HL-60 (cell line): ENCODE measurements around the gene FBXW4.

ENCODE experiments used
- DNase-seq, 2 experiments: peaks; one replicate each; pipeline ENCODE4 v3.0.0-alpha.2; 2010 to 2020; ENCODE audit warnings: low read depth in 1 of 2, low spot score in 1 of 2
- H3K27ac ChIP-seq: fragments of 250-450 bp; sonication (Bioruptor Pico); replicated peaks from 2 replicates; pipeline ENCODE4 v1.5.1; 2020; ENCODE audit warnings: mild to moderate bottlenecking, moderate library complexity
- H3K27me3 ChIP-seq: fragments of 250-450 bp; sonication (Bioruptor Pico); 2 replicates; pipeline ENCODE4 v1.5.1; 2021; ENCODE audit warnings: mild to moderate bottlenecking, moderate library complexity; ENCODE audit not compliant: insufficient read depth, poor library complexity, severe bottlenecking
- H3K4me3 ChIP-seq: replicated peaks from 2 replicates; pipeline ENCODE4 v1.5.1; 2011; ENCODE audit warnings: mild to moderate bottlenecking, control low read depth, low read length; ENCODE audit not compliant: insufficient read depth
- GABPA ChIP-seq: IDR thresholded peaks from 2 replicates; pipeline ENCODE4 v1.6.1; 2012; ENCODE audit warnings: low read depth
- POLR2AphosphoS5 ChIP-seq: IDR thresholded peaks from 2 replicates; pipeline ENCODE4 v1.6.1; 2012; ENCODE audit warnings: low read depth
- SPI1 ChIP-seq: IDR thresholded peaks from 2 replicates; pipeline ENCODE4 v1.6.1; 2012; ENCODE audit warnings: low read depth, mild to moderate bottlenecking, borderline replicate concordance
- TF ChIP-seq, protein P1 (sequence below): IDR thresholded peaks from 2 replicates; pipeline ENCODE4 v1.6.1; 2012; ENCODE audit warnings: low read depth; ENCODE audit not compliant: insufficient replicate concordance
- TF ChIP-seq, protein P2 (sequence below): IDR thresholded peaks from one replicate; pipeline ENCODE4 v1.5.1; 2011; ENCODE audit warnings: low read length, control low read depth, inconsistent platforms; ENCODE audit not compliant: insufficient read depth

The FBXW4 gene

DNA sequence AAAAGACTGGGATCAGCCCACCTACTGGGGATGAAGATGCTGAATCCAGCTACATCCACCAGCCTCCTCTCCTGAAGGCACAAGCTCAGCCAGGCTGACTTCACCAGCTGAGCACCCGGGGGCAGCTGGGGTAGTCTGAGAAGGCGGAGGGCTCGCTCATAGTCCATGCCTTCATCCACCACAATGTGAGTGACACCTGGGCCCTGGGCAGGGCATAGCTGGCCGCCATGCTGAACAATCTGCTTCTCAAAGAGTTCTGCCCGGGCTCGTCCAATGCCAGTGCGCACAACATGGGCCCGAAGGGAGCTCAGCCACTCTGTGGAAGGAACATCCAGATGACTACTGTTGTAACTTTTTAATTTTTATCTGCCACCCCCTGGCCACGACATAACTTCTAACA, 109.1 kb downstream of the FBXW4 start:
- no peaks in the 10 kb centered on the region for H3K27me3 ChIP-seq
- DNase-seq, result no peak
- no peak overlapping the region for H3K4me3 ChIP-seq
- TF ChIP-seq SPI1 (no peak), GABPA (no peak), POLR2AphosphoS5 (no peak)
- TF ChIP-seq, protein P1, sequence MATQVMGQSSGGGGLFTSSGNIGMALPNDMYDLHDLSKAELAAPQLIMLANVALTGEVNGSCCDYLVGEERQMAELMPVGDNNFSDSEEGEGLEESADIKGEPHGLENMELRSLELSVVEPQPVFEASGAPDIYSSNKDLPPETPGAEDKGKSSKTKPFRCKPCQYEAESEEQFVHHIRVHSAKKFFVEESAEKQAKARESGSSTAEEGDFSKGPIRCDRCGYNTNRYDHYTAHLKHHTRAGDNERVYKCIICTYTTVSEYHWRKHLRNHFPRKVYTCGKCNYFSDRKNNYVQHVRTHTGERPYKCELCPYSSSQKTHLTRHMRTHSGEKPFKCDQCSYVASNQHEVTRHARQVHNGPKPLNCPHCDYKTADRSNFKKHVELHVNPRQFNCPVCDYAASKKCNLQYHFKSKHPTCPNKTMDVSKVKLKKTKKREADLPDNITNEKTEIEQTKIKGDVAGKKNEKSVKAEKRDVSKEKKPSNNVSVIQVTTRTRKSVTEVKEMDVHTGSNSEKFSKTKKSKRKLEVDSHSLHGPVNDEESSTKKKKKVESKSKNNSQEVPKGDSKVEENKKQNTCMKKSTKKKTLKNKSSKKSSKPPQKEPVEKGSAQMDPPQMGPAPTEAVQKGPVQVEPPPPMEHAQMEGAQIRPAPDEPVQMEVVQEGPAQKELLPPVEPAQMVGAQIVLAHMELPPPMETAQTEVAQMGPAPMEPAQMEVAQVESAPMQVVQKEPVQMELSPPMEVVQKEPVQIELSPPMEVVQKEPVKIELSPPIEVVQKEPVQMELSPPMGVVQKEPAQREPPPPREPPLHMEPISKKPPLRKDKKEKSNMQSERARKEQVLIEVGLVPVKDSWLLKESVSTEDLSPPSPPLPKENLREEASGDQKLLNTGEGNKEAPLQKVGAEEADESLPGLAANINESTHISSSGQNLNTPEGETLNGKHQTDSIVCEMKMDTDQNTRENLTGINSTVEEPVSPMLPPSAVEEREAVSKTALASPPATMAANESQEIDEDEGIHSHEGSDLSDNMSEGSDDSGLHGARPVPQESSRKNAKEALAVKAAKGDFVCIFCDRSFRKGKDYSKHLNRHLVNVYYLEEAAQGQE, result no peak
- TF ChIP-seq, protein P2, sequence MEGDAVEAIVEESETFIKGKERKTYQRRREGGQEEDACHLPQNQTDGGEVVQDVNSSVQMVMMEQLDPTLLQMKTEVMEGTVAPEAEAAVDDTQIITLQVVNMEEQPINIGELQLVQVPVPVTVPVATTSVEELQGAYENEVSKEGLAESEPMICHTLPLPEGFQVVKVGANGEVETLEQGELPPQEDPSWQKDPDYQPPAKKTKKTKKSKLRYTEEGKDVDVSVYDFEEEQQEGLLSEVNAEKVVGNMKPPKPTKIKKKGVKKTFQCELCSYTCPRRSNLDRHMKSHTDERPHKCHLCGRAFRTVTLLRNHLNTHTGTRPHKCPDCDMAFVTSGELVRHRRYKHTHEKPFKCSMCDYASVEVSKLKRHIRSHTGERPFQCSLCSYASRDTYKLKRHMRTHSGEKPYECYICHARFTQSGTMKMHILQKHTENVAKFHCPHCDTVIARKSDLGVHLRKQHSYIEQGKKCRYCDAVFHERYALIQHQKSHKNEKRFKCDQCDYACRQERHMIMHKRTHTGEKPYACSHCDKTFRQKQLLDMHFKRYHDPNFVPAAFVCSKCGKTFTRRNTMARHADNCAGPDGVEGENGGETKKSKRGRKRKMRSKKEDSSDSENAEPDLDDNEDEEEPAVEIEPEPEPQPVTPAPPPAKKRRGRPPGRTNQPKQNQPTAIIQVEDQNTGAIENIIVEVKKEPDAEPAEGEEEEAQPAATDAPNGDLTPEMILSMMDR, result no peak
- H3K27ac ChIP-seq, result no peak overlapping the region

DNA sequence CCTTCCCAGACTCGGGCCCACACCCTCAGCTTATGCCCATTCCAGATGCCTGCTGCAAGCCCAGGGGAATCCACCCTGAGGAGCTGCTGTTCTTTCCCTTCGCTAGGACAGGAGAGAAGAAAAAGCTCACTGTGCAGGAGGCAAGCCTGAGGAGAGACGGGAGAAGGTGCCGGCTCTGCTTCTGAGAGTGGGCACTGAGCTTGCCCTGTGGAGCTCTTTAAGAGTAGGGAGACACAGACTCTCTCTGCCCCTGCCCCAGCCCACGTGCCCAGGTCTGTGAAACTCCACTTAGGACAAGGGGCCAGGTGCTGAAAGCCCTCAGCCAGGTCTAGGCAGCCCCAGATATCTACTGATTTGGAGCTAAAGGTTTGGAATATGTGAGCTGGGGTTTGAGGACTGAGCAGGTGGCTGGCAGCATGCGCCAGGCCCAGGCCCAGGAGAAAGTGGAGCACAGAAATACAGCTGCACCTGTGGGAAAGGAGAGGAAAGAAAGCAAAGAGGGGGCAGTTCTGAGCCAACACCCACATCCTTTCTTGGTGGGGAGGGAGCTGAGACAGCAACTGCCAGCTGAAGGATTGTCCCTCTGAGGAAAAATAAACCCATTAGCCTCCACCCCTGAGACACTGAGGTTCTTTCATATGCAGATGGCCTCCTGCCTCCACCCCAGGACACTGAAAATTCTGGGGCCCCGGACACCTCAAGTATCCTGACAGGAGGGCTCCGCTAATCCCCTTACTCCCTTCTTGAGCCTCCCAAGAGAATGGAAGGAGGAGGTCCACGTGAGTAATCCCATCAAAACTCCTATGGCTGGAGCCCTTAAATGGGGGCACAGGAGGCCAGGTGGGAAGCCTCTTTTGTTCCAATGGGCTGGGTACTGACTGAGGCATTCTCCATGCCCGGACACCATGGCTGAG, 114.2 kb downstream of the FBXW4 start:
- no peak overlapping the region for H3K4me3 ChIP-seq
- H3K27ac ChIP-seq, result no peak overlapping the region
- H3K27me3 ChIP-seq, result no peaks in the 10 kb centered on the region
- TF ChIP-seq, protein P1, result no peak
- DNase-seq, result no peak

DNA sequence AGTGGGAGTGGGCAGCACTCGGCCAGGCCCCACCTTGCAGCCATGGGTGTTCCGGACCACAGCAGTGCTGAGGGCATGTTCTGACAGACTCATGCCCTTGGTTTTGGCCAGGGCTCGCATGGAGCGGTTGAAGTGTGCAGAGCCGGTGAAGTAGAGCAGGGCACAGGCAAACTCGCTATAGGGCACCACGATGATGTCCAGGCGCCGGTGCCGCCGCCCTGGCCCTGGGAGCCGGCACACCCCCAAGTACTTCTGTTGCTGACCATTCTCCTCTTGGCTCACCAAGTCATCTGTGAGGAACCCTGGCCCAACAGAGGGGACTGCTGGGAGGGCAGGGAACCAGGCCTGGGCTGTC, 115.5 kb downstream of the FBXW4 start:
- H3K27ac ChIP-seq, result no peak overlapping the region
- TF ChIP-seq, protein P2, result no peak
- TF ChIP-seq GABPA (no peak), POLR2AphosphoS5 (no peak; the same call in 1 of the 2 replicates), SPI1 (no peak)
- TF ChIP-seq, protein P1, result no peak
- H3K4me3 ChIP-seq, result no peak overlapping the region
- DNase-seq, result no peak
- H3K27me3 ChIP-seq, result no peaks in the 10 kb centered on the region
